Immature natural killer cell (primary cell): Measurements from ENCODE around the gene TGFBR2. TPM values are rescaled to one million over a fixed set of nuclear protein-coding genes. Genes with fewer than 3 reads are reported as not detected.
A peak's percentile ranks its signal among the peaks of the same experiment; 100 is the strongest.
"Not testable (repeated sequence)": the region's sequence is repeated elsewhere in the genome, so short reads cannot be mapped to it uniquely, and the experiment has no call there.

Source experiments
- DNase-seq, 3 donors: peaks; one replicate each; pipeline ENCODE4 v3.0.0; 2022; ENCODE audit warnings: mixed read lengths in 1 of 3
- H3K27ac Mint-ChIP-seq, 6 donors: one replicate each; pipeline ENCODE4 v1.8.0; 2020; ENCODE audit warnings: mixed read lengths in 6 of 6, mild to moderate bottlenecking in 5 of 6, inconsistent platforms in 4 of 6, moderate library complexity in 3 of 6
- H3K27me3 Mint-ChIP-seq, 3 donors: one replicate each; pipeline ENCODE4 v1.8.0; 2020 to 2021; ENCODE audit warnings: low read depth in 3 of 3, mild to moderate bottlenecking in 3 of 3, mixed read lengths in 3 of 3, moderate library complexity in 3 of 3, inconsistent platforms in 1 of 3
- H3K36me3 Mint-ChIP-seq, 3 donors: one replicate each; pipeline ENCODE4 v1.8.0; 2020; ENCODE audit warnings: mixed read lengths in 3 of 3, inconsistent platforms in 2 of 3, mild to moderate bottlenecking in 2 of 3
- H3K4me1 Mint-ChIP-seq, 2 donors: one replicate each; pipeline ENCODE4 v1.8.0; 2020; ENCODE audit warnings: inconsistent platforms in 2 of 2, mild to moderate bottlenecking in 2 of 2, mixed read lengths in 2 of 2, moderate library complexity in 1 of 2
- H3K4me3 Mint-ChIP-seq, 5 donors: one replicate each; pipeline ENCODE4 v1.8.0; 2020; ENCODE audit warnings: mild to moderate bottlenecking in 5 of 5, mixed read lengths in 5 of 5, inconsistent platforms in 3 of 5, moderate library complexity in 3 of 5
- H3K9me3 Mint-ChIP-seq, 6 donors: one replicate each; pipeline ENCODE4 v1.8.0; 2020; ENCODE audit warnings: mild to moderate bottlenecking in 6 of 6, mixed read lengths in 6 of 6, inconsistent platforms in 4 of 6, moderate library complexity in 3 of 6
- polyA plus RNA-seq, 3 donors: library from polyadenylated mRNA; unstranded; fragments of 300-500 nt; fragmentation: Illumina TruSeq; gene quantifications; one replicate each; pipeline ENCODE4 v1.2.3, GENCODE V29; 2021

The TGFBR2 gene
- polyA plus RNA-seq, 3 donors from 2014 or later: 36.8 to 101 (median 43.6) TPM

GRCh38 chr3:30662836-30663235 is 56.4 kb downstream of the TGFBR2 start:
- H3K27ac Mint-ChIP-seq: peak overlapping the region; percentile 18 to 84 (median 64)
- H3K36me3 Mint-ChIP-seq: peaks cover 3 to 15% (median 4%) of the 10 kb centered on the region in 3 donors
- no peak overlapping the region for H3K4me3 Mint-ChIP-seq
- H3K9me3 Mint-ChIP-seq: no peaks in the 10 kb centered on the region
- DNase-seq: no peak
- H3K4me1 Mint-ChIP-seq: peaks cover 81 to 97% of the 10 kb centered on the region in 2 donors
- peaks cover 0 to 4% (median 2%) of the 10 kb centered on the region in 3 donors for H3K27me3 Mint-ChIP-seq

DNA sequence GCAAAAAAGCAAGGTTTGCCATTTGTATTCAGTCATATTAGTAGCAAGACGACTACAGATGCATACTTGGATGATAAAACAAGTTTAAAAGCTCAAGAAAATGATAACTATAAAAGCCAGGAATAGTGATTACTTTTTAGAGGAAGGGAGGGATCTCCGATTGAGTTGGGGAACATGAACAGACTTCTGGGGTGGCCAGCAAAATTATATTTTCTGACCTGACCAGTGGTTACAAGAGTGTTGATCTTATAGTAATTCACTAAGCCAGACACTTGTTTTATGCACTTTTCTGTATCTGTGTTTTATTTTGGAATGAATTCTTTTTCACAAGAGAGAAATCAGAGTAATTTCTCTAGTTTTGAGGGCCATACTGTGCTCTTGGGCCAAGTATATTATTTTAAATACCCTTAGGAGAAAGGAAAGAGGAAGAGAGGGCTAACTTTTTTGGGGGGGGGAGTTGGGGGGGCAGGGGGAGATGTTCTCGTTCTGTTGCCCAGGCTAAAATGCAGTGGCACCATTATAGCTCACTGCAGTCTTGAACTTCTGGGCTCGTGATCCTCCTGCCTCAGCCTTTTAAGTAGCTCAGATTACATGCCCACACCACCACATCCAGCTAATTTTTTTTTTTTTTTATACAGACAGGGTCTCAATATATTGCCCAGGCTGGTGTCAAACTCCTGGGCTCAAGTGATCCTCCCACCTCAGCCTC is 57.3 kb downstream of the TGFBR2 start:
- H3K9me3 Mint-ChIP-seq: no peaks in the 10 kb centered on the region
- peaks cover 0 to 3% (median 2%) of the 10 kb centered on the region in 3 donors for H3K27me3 Mint-ChIP-seq
- peak overlapping the region; percentile 43 to 85 (median 74) for H3K27ac Mint-ChIP-seq
- H3K4me1 Mint-ChIP-seq: peaks cover 80 to 97% of the 10 kb centered on the region in 2 donors
- H3K4me3 Mint-ChIP-seq: no peak overlapping the region
- H3K36me3 Mint-ChIP-seq: peaks cover 3 to 23% (median 4%) of the 10 kb centered on the region in 3 donors
- DNase-seq: no peak

GRCh38 chr3:30664459-30664858 is 58.1 kb downstream of the TGFBR2 start:
- H3K4me3 Mint-ChIP-seq: peak overlapping the region in 4 of 5 donors; percentile 7 to 55 (median 29)
- no peaks in the 10 kb centered on the region for H3K9me3 Mint-ChIP-seq
- peaks cover 0 to 24% (median 4%) of the 10 kb centered on the region in 3 donors for H3K36me3 Mint-ChIP-seq
- peaks cover 0 to 2% (median 1%) of the 10 kb centered on the region in 3 donors for H3K27me3 Mint-ChIP-seq
- no peak for DNase-seq
- H3K4me1 Mint-ChIP-seq: peaks cover 77 to 94% of the 10 kb centered on the region in 2 donors
- peak overlapping the region; percentile 24 to 86 (median 78) for H3K27ac Mint-ChIP-seq

DNA sequence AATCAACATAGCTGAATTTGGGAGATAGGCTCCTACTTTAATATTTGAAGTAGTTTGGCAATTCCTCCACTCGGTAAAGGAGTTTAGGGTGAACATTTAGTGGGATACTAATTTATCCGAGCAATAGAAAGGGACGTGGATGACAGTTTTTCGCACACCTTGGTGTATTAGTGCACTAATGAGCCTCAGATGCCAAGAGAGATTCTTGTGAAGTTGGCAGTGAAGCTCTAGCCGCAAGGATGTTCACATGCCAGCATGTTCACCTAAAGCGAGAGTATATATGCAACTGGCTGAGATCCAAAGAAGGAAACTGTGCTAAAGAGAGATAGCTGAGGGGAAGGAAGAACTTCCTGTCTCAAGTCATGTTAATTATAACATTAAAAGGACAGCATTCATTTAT is 58.5 kb downstream of the TGFBR2 start:
- H3K36me3 Mint-ChIP-seq: peaks cover 0 to 28% (median 4%) of the 10 kb centered on the region in 3 donors
- H3K27me3 Mint-ChIP-seq: peaks cover 0 to 2% (median 1%) of the 10 kb centered on the region in 3 donors

GRCh38 chr3:30665539-30665938 is 59.1 kb downstream of the TGFBR2 start:
- Mint-ChIP-seq H3K27ac (peak overlapping the region; percentile 24 to 85 (median 76)), H3K4me3 (peak overlapping the region in 1 of 5 donors; percentile 22), H3K4me1 (peaks cover 76 to 97% of the 10 kb centered on the region in 2 donors), H3K9me3 (no peaks in the 10 kb centered on the region), H3K27me3 (peaks cover 0 to 2% (median 1%) of the 10 kb centered on the region in 3 donors), H3K36me3 (peaks cover 3 to 31% (median 4%) of the 10 kb centered on the region in 3 donors)
- no peak for DNase-seq

More for the DNA sequence above, 58.5 kb downstream of the TGFBR2 start:
- Mint-ChIP-seq H3K4me3 (peak overlapping the region in 4 of 5 donors; percentile 7 to 55 (median 29)), H3K27ac (peak overlapping the region; percentile 24 to 86 (median 77)), H3K9me3 (no peaks in the 10 kb centered on the region), H3K4me1 (peaks cover 75 to 96% of the 10 kb centered on the region in 2 donors)
- DNase-seq: no peak

- DNase-seq: no peak
- Mint-ChIP-seq H3K9me3 (no peaks in the 10 kb centered on the region), H3K4me1 (peaks cover 66 to 97% of the 10 kb centered on the region in 2 donors), H3K27ac (peak overlapping the region; percentile 78 to 88 (median 82)), H3K36me3 (peaks cover 9 to 33% (median 14%) of the 10 kb centered on the region in 3 donors), H3K27me3 (peaks cover 0 to 3% (median 2%) of the 10 kb centered on the region in 3 donors), H3K4me3 (peak overlapping the region in 4 of 5 donors; percentile 26 to 58 (median 44))
Observed at GRCh38 chr3:30666572-30667279, 60.3 kb downstream of the TGFBR2 start.

GRCh38 chr3:30667280-30667651 is 60.9 kb downstream of the TGFBR2 start:
- peaks cover 10 to 38% (median 19%) of the 10 kb centered on the region in 3 donors for H3K36me3 Mint-ChIP-seq
- H3K27me3 Mint-ChIP-seq: peaks cover 0 to 3% (median 2%) of the 10 kb centered on the region in 3 donors
- H3K9me3 Mint-ChIP-seq: no peaks in the 10 kb centered on the region
- no peak for DNase-seq
- peak overlapping the region; percentile 67 to 88 (median 74) for H3K27ac Mint-ChIP-seq
- H3K4me3 Mint-ChIP-seq: no peak overlapping the region
- H3K4me1 Mint-ChIP-seq: peaks cover 66 to 97% of the 10 kb centered on the region in 2 donors

DNA sequence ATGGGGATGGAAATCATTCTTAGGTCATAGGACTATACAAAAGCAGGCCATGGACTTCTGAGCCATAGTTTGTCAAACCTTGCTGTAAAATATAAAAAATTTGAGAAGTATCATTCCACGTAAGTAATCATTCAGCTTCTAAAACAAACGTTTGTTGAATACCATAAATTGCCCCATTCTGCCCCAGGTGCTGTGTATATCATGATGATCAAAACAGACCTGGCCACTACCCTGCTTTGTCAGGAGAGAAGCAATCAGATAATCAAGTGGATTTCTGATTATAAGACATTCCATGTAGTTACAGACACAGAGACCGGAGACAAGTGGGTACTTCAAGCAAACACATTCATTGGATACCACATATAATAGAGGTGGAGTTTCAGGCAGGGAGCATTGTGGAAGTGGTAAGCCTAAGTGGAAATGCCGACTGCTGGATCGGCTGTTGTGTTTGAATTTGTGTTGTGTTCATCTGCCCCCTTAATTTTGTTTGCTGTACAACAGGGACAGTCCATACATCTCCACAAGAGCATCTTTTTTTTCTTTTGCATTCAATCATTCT is 61.7 kb downstream of the TGFBR2 start:
- no peak for DNase-seq
- Mint-ChIP-seq H3K4me3 (no peak overlapping the region), H3K27ac (peak overlapping the region; percentile 26 to 85 (median 72))

GRCh38 chr3:30669360-30669934 is 63.0 kb downstream of the TGFBR2 start:
- peaks cover 12 to 54% (median 31%) of the 10 kb centered on the region in 3 donors for H3K36me3 Mint-ChIP-seq
- H3K27ac Mint-ChIP-seq: peak overlapping the region; percentile 1 to 80 (median 32)
- not testable (repeated sequence) for H3K4me3 Mint-ChIP-seq, DNase-seq, H3K27me3 Mint-ChIP-seq, H3K9me3 Mint-ChIP-seq
- peaks cover 63 to 95% of the 10 kb centered on the region in 2 donors for H3K4me1 Mint-ChIP-seq

More for the DNA sequence above, 61.7 kb downstream of the TGFBR2 start:
- Mint-ChIP-seq H3K36me3 (peaks cover 12 to 46% (median 26%) of the 10 kb centered on the region in 3 donors), H3K9me3 (no peaks in the 10 kb centered on the region), H3K4me1 (peaks cover 68 to 97% of the 10 kb centered on the region in 2 donors), H3K27me3 (peaks cover 0 to 3% (median 2%) of the 10 kb centered on the region in 3 donors)

- Mint-ChIP-seq H3K27me3 (peaks cover 0 to 6% (median 0%) of the 10 kb centered on the region in 3 donors), H3K4me1 (peaks cover 59 to 94% of the 10 kb centered on the region in 2 donors), H3K4me3 (no peak overlapping the region), H3K9me3 (no peaks in the 10 kb centered on the region), H3K36me3 (peaks cover 18 to 58% (median 38%) of the 10 kb centered on the region in 3 donors), H3K27ac (peak overlapping the region in 4 of 6 donors; percentile 17 to 80 (median 60))
- no peak for DNase-seq
Observed at GRCh38 chr3:30670292-30670691, 63.9 kb downstream of the TGFBR2 start.

DNA sequence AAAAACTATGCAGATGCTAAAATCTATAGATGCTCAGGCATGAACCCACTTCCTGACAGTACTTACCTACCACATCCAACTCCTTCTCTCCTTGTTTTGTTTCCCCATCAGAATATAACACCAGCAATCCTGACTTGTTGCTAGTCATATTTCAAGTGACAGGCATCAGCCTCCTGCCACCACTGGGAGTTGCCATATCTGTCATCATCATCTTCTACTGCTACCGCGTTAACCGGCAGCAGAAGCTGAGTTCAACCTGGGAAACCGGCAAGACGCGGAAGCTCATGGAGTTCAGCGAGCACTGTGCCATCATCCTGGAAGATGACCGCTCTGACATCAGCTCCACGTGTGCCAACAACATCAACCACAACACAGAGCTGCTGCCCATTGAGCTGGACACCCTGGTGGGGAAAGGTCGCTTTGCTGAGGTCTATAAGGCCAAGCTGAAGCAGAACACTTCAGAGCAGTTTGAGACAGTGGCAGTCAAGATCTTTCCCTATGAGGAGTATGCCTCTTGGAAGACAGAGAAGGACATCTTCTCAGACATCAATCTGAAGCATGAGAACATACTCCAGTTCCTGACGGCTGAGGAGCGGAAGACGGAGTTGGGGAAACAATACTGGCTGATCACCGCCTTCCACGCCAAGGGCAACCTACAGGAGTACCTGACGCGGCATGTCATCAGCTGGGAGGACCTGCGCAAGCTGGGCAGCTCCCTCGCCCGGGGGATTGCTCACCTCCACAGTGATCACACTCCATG is 65.3 kb downstream of the TGFBR2 start:
- peak overlapping the region; percentile 5 to 58 (median 19) for H3K27ac Mint-ChIP-seq
- no peak overlapping the region for H3K4me3 Mint-ChIP-seq
- peaks cover 0 to 5% (median 0%) of the 10 kb centered on the region in 3 donors for H3K27me3 Mint-ChIP-seq
- no peaks in the 10 kb centered on the region for H3K9me3 Mint-ChIP-seq
- peaks cover 27 to 72% (median 45%) of the 10 kb centered on the region in 3 donors for H3K36me3 Mint-ChIP-seq
- H3K4me1 Mint-ChIP-seq: peaks cover 51 to 93% of the 10 kb centered on the region in 2 donors
- no peak for DNase-seq

GRCh38 chr3:30672287-30672735 is 65.9 kb downstream of the TGFBR2 start:
- peaks cover 30 to 78% (median 46%) of the 10 kb centered on the region in 3 donors for H3K36me3 Mint-ChIP-seq
- peaks cover 49 to 93% of the 10 kb centered on the region in 2 donors for H3K4me1 Mint-ChIP-seq
- DNase-seq: no peak
- H3K27ac Mint-ChIP-seq: peak overlapping the region; percentile 8 to 78 (median 19)
- peaks cover 0 to 5% (median 0%) of the 10 kb centered on the region in 3 donors for H3K27me3 Mint-ChIP-seq
- H3K9me3 Mint-ChIP-seq: no peaks in the 10 kb centered on the region
- no peak overlapping the region for H3K4me3 Mint-ChIP-seq
